GM19238 (cell line): ENCODE results near the gene TUBE1.
A peak's percentile ranks its signal among the peaks of the same experiment; 100 is the strongest.

ENCODE experiments used
- DNase-seq: peaks from one replicate; pipeline ENCODE4 v3.0.0; 2011; ENCODE audit warnings: low spot score; ENCODE audit not compliant: insufficient read length

Gene TUBE1

DNA sequence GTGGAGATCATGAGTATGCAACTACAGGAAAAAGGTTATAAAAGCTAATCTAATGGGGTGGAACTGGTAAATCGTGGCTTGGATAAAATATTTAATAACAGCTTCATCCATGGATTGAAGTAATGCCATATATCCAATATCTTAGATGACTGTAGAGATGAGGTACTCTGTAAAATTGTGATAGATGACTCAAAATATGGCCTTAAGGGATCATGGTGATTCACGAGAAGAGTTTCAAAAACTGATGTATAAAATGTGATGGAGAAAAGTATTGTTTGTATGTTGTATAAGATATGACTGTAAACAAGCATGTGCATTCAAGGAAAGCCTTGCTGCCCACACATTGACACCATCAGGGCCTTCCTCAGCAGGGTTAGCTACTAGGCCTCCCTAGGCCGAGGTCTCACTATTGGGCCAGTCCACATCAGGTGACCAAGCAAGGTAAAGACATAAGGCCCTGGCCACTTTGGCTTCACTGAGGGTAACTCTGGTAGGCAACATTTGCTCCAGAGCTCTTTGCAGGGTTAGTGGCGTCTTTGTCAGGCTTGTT lies 51.1 kb downstream of the TUBE1 start:
- no peak for DNase-seq

DNA sequence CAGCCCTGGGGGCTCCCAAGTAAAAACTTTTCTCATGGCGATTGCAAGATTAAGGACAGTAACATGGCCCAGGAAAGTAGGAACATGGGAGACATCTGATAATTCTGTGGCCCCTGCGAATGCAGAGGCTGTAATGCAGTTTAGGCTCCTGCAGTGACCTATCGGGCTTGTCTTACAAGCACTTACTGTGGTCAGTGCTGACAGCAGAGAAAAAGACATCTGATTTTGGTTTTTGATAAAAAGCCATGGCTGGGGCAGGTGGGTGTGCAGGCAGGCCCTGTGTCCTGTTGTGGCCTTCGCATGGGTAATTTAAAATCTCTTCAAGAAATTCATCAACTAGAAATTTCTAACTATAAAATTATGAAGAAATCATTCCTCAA lies 52.7 kb downstream of the TUBE1 start:
- DNase-seq, result no peak

- DNase-seq, result no peak
Observed at GRCh38 chr6:112033791-112034615, 53.3 kb downstream of the TUBE1 start.

GRCh38 chr6:112032728-112033127 lies 54.6 kb downstream of the TUBE1 start:
- DNase-seq, result no peak

- DNase-seq, result no peak
Observed at GRCh38 chr6:112031960-112032359, 55.3 kb downstream of the TUBE1 start.

GRCh38 chr6:112030961-112031660 lies 56.2 kb downstream of the TUBE1 start:
- DNase-seq, result no peak

- no peak for DNase-seq
Observed at GRCh38 chr6:112030206-112030960, 56.9 kb downstream of the TUBE1 start.

GRCh38 chr6:112029045-112029822 lies 58.0 kb downstream of the TUBE1 start:
- peak; percentile 17 for DNase-seq

DNA sequence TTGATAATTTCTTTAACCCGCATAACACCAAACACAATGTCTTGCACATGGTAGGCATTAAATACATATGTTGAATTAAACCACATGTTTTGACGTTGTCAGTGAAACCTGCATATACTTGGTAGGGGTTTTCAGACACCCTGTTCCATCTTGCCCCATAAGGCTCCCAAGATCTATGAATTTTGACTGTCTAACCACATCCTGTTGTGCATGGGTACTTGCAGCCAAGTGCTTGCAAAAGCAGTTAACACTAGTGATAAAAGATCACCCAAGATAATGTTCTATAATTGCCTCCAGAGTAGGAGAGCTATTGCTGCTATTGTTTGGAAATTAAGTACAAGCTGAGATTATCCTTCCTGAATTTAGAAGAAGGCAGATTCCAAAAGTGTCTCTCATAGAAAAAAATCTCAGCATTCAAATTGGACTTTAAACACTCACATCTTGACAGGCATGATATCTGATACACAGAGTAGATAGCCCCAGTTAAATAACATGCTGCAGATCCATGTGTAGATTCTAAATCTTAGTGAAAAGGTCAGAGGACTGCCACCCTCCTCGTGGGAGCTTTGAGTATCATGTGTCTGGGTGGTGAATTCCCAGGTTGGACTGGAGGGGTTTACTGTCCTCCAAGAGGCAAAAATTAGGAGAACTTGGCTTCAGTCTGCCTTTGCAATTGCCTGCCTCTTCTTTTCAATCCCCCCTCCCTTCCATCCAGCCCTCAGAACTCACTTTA lies 59.2 kb downstream of the TUBE1 start:
- DNase-seq, result no peak

GRCh38 chr6:112026933-112027332 lies 60.3 kb downstream of the TUBE1 start:
- DNase-seq, result no peak

DNA sequence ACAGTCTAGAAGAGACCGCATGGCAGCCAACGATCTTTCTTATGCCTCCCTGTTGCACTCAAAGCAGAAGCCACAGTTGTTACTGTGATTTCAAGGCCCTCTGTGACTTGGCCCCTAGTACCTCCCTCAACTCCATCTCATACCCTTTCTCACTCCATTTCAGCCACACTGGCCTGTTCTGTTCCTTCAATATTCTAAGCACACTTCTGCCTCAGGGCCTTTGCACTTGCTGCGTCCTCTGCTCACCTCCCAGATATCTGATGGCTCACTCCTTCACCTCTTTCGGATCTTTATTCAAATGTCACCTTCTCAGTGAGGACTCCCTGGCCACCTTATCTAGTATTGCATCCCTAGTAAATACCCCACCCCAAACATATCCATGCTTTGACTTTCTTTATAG lies 62.8 kb downstream of the TUBE1 start:
- DNase-seq, result no peak

- DNase-seq, result no peak
Observed at GRCh38 chr6:112022749-112023148, 64.5 kb downstream of the TUBE1 start.

- no peak for DNase-seq
Observed at GRCh38 chr6:112021691-112022310, 65.5 kb downstream of the TUBE1 start.
